Parathyroid adenoma (tissue), 2 donors: ENCODE data around the gene MAP7D2.
A peak's percentile ranks its signal among the peaks of the same experiment; 100 is the strongest.

Experiments
- H2AFZ ChIP-seq: fragments of 300-600 bp; sonication (generic); one replicate; pipeline ENCODE4 v1.7.0; 2017; ENCODE audit warnings: antibody characterized with exemption, mild to moderate bottlenecking
- H3K27ac ChIP-seq: fragments of 300-600 bp; sonication (generic); one replicate; pipeline ENCODE4 v1.7.0; 2017
- H3K27me3 ChIP-seq: fragments of 300-600 bp; sonication (generic); one replicate; pipeline ENCODE4 v1.7.0; 2017; ENCODE audit warnings: low read length; ENCODE audit not compliant: control insufficient read depth, insufficient read depth
- H3K36me3 ChIP-seq: fragments of 300-600 bp; sonication (generic); one replicate; pipeline ENCODE4 v1.7.0; 2017; ENCODE audit warnings: low read length; ENCODE audit not compliant: control insufficient read depth, insufficient read depth
- H3K4me1 ChIP-seq: fragments of 300-600 bp; sonication (generic); one replicate; pipeline ENCODE4 v1.7.0; 2017; ENCODE audit warnings: control low read depth
- H3K4me2 ChIP-seq: fragments of 300-600 bp; sonication (generic); one replicate; pipeline ENCODE4 v1.7.0; 2017; ENCODE audit warnings: low read length
- H3K4me3 ChIP-seq: fragments of 300-600 bp; sonication (generic); one replicate; pipeline ENCODE4 v1.7.0; 2017; ENCODE audit warnings: low read depth, low read length
- H3K79me2 ChIP-seq: fragments of 300-600 bp; sonication (generic); one replicate; pipeline ENCODE4 v1.7.0; 2017; ENCODE audit warnings: control low read depth
- H3K9ac ChIP-seq: fragments of 300-600 bp; sonication (generic); one replicate; pipeline ENCODE4 v1.7.0; 2017; ENCODE audit warnings: mild to moderate bottlenecking
- H3K9me3 ChIP-seq: fragments of 300-600 bp; sonication (generic); one replicate; pipeline ENCODE4 v1.7.0; 2017; ENCODE audit warnings: low read length; ENCODE audit not compliant: control insufficient read depth
- TF ChIP-seq, protein P1 (sequence below): fragments of 300-600 bp; sonication (generic); IDR thresholded peaks from one replicate; pipeline ENCODE4 v1.7.0; 2017; ENCODE audit warnings: antibody characterized with exemption, mild to moderate bottlenecking
- donor health status: primary hyperparathyroidism.

MAP7D2 gene

DNA sequence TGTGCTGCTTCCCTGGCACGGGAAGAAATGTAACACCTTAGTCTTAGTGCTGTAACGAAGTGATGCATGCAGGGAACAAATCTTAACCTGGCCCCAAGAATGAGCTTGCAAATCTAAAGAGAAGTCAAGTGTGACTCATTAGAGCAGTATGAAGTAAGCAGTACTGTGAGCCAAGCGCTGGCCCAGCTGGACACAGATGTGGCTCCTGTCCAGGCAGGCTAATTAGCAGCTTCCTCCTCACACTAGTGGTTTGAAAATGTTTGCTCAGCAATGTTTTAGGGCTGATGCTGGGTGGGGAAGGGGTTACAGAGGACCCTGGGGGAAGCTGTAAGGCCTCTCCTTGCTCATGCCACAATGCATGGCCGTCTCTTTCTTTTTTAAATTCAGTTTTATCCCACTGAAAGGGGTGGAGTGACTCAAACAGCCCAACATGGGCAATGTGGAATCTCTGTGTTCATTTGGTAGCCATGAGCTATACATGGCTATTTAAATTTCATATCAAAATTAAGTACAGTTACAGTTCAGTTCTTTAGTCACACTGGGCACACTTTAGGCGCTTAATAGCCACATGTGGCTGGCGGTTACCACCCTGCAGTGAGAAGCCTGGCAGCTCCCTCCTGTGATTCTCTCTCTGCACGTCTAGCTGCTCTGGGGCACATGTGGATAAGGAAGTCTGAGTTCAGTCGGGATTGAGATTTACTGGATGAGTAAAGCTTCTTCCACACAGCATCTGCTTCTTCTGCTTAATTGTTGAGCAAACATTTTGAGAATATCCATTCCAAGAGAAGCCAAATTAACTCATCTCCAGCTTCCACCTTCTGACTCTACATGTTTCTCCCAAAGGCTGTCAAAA lies 48.8 kb downstream of the MAP7D2 start:
- H3K4me1 ChIP-seq: peaks cover 16% of the 10 kb centered on the region
- peak overlapping the region; percentile 33 for H2AFZ ChIP-seq
- H3K4me3 ChIP-seq: no peak overlapping the region
- H3K4me2 ChIP-seq: peak overlapping the region; percentile 17
- H3K27me3 ChIP-seq: no peaks in the 10 kb centered on the region
- no peak overlapping the region for H3K9ac ChIP-seq
- no peaks in the 10 kb centered on the region for H3K79me2 ChIP-seq
- no peaks in the 10 kb centered on the region for H3K36me3 ChIP-seq
- TF ChIP-seq, protein P1, sequence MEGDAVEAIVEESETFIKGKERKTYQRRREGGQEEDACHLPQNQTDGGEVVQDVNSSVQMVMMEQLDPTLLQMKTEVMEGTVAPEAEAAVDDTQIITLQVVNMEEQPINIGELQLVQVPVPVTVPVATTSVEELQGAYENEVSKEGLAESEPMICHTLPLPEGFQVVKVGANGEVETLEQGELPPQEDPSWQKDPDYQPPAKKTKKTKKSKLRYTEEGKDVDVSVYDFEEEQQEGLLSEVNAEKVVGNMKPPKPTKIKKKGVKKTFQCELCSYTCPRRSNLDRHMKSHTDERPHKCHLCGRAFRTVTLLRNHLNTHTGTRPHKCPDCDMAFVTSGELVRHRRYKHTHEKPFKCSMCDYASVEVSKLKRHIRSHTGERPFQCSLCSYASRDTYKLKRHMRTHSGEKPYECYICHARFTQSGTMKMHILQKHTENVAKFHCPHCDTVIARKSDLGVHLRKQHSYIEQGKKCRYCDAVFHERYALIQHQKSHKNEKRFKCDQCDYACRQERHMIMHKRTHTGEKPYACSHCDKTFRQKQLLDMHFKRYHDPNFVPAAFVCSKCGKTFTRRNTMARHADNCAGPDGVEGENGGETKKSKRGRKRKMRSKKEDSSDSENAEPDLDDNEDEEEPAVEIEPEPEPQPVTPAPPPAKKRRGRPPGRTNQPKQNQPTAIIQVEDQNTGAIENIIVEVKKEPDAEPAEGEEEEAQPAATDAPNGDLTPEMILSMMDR: no peak
- no peaks in the 10 kb centered on the region for H3K9me3 ChIP-seq
- H3K27ac ChIP-seq: peak overlapping the region; percentile 83

DNA sequence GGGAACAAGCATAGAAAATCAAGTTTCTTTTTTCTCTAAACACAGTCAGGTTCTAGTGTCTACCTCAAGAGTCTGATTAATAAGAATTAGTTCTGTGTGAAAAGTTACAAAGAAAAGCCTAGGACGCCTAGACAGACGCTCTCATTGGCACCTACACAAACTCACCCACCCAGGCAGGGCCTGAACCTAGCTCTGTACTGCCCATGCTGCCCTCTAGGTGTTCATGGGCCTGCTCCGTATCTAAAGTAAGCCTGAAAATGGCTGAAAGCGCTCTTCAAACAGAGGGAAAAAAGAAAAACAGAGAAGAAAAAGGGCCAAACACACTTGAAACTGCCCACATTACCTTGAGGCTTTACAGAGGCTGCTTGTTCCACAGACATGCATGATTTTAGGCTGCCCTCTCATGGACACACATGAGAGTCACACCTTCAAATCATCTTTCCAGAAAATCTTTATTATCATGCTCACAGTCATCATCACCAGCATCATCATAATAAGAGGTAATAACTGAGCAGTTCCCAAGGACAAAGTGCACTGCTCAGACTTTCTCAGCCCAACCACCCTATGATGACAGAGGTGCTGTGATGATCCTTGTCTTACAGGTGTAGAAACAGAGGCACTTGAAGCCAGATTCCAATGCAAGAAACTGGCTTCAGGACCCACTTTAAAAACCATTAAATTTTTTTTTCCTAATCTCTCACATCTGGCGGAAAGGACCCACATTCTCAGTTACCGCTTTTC lies 49.6 kb downstream of the MAP7D2 start:
- H3K27me3 ChIP-seq: no peaks in the 10 kb centered on the region
- no peaks in the 10 kb centered on the region for H3K79me2 ChIP-seq
- no peaks in the 10 kb centered on the region for H3K9me3 ChIP-seq
- TF ChIP-seq, protein P1: peak; percentile 52
- H3K4me2 ChIP-seq: peak overlapping the region; percentile 38
- H2AFZ ChIP-seq: peak overlapping the region; percentile 72
- H3K36me3 ChIP-seq: no peaks in the 10 kb centered on the region
- H3K4me3 ChIP-seq: no peak overlapping the region
- H3K9ac ChIP-seq: no peak overlapping the region
- H3K4me1 ChIP-seq: peaks cover 16% of the 10 kb centered on the region
- peak overlapping the region; percentile 83 for H3K27ac ChIP-seq

DNA sequence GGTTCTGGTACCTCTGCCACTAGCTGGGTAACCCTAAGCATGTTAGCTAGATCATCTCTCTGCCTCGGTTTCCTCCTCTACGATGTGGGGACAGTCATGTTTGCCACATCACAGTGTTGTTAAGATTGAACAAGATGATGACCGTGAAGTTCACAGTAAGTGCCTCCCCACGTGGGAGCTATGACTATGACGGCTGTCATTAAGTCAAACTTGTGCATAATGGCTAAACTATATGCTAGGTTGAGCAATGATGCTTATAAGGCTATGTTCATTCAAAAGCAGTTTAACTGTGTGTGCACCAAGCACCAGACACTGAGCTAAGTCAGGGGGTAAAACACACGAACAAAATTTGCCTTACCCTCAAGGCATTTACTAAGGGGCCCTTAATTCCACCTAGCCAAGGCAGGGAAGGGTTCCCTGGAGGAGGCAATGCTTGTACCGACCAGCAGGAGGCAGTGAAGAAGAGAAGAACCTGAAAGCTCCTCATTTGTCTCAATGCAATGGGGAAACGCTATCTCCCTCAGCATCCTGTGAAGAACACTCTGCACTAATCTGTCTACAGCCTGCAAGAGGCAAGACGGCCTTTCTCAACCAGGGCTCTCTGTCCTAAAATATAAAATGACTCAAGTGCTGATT lies 52.9 kb downstream of the MAP7D2 start:
- no peaks in the 10 kb centered on the region for H3K36me3 ChIP-seq
- no peak overlapping the region for H2AFZ ChIP-seq
- H3K4me3 ChIP-seq: no peak overlapping the region
- no peak overlapping the region for H3K27ac ChIP-seq
- H3K9ac ChIP-seq: no peak overlapping the region
- H3K9me3 ChIP-seq: no peaks in the 10 kb centered on the region
- peaks cover 14% of the 10 kb centered on the region for H3K4me1 ChIP-seq
- TF ChIP-seq, protein P1: no peak
- no peaks in the 10 kb centered on the region for H3K79me2 ChIP-seq
- no peaks in the 10 kb centered on the region for H3K27me3 ChIP-seq
- H3K4me2 ChIP-seq: no peak overlapping the region

DNA sequence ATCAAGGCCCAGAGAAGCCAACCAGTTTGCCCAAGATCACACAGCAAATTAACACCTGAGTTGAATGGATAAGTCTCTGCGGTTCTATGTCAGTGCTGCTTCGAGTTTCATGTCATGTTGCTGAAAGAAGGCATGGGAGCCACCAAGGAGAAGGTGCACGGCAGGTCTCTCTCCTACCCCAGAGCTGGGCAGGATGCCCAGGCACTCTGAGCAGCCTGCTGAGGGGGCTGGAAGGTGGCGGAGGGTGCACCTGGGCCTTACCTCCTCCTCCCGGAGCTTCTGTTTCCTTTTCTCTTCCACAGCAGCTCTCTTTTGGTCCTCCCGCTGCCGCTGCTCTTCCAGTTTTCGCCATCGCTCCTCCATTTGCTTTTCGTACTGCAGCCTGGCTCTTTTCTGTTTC lies 53.6 kb downstream of the MAP7D2 start:
- Histone ChIP-seq H3K4me1 (peaks cover 10% of the 10 kb centered on the region), H3K4me2 (no peak overlapping the region), H3K27ac (no peak overlapping the region), H3K36me3 (no peaks in the 10 kb centered on the region), H3K9ac (no peak overlapping the region), H3K9me3 (no peaks in the 10 kb centered on the region), H3K4me3 (no peak overlapping the region), H3K79me2 (no peaks in the 10 kb centered on the region), H2AFZ (no peak overlapping the region), H3K27me3 (no peaks in the 10 kb centered on the region)
- TF ChIP-seq, protein P1: no peak
